ENCODE data around the gene PLD6. TPM values are rescaled to one million over a fixed set of nuclear protein-coding genes. Genes with fewer than 3 reads are reported as not detected.

The PLD6 gene
- total RNA-seq, 1 experiment from 2014 or later = 11.6 TPM

GRCh38 chr17:17157041-17157440, 49.1 kb downstream of the PLD6 start:
- Histone ChIP-seq H3K27me3 (ENCODE audit: low read length) (no peaks in the 10 kb centered on the region), H3K4me3 (ENCODE audit: low read length) (no peak overlapping the region), H3K4me2 (ENCODE audit: low read length) (no peak overlapping the region), H3K36me3 (ENCODE audit: low read depth, low read length) (peaks cover 91% of the 10 kb centered on the region), H4K20me1 (ENCODE audit: low read length) (no peaks in the 10 kb centered on the region), H2AFZ (ENCODE audit: low read length) (no peak overlapping the region), H3K9ac (ENCODE audit: low read length) (no peak overlapping the region), H3K9me2 (replicated peaks; ENCODE audit: low read length) (no peaks in the 10 kb centered on the region), H3F3A (ENCODE audit: low read length, unreplicated experiment) (peaks cover 15% of the 10 kb centered on the region), H3K4me1 (ENCODE audit: insufficient read depth, low read length) (peaks cover 50% of the 10 kb centered on the region), H3K27ac (ENCODE audit: low read length) (peak overlapping the region; percentile 97), H3K79me2 (ENCODE audit: low read length) (peaks cover 58% of the 10 kb centered on the region), H3K9me3 (ENCODE audit: low read length) (no peaks in the 10 kb centered on the region)
- intact Hi-C loops (cut with micrococcal nuclease) = loop anchor here (10.0 kb wide), 1 partner anchor 152 kb away; no protein-coding TSS in a partner anchor
- no peak for ATAC-seq
- no TSS peak for BruUV-seq (replicated peaks)
- no peak for DNase-seq
- TF ChIP-seq, protein P1, sequence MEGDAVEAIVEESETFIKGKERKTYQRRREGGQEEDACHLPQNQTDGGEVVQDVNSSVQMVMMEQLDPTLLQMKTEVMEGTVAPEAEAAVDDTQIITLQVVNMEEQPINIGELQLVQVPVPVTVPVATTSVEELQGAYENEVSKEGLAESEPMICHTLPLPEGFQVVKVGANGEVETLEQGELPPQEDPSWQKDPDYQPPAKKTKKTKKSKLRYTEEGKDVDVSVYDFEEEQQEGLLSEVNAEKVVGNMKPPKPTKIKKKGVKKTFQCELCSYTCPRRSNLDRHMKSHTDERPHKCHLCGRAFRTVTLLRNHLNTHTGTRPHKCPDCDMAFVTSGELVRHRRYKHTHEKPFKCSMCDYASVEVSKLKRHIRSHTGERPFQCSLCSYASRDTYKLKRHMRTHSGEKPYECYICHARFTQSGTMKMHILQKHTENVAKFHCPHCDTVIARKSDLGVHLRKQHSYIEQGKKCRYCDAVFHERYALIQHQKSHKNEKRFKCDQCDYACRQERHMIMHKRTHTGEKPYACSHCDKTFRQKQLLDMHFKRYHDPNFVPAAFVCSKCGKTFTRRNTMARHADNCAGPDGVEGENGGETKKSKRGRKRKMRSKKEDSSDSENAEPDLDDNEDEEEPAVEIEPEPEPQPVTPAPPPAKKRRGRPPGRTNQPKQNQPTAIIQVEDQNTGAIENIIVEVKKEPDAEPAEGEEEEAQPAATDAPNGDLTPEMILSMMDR (conservative IDR thresholded peaks at IDR 0.05; ENCODE audit: low read depth, low read length) = no peak
- TF ChIP-seq EZH2phosphoT487 (IDR thresholded peaks at IDR 0.05; ENCODE audit: borderline replicate concordance, low read length) (no peak), EZH2 (IDR thresholded peaks at IDR 0.05; ENCODE audit: low read length, unreplicated experiment) (no peak)
- POLR2A ChIA-PET (ENCODE audit: unreplicated experiment) = no interaction called here
- CTCF ChIA-PET = no interaction called here

DNA sequence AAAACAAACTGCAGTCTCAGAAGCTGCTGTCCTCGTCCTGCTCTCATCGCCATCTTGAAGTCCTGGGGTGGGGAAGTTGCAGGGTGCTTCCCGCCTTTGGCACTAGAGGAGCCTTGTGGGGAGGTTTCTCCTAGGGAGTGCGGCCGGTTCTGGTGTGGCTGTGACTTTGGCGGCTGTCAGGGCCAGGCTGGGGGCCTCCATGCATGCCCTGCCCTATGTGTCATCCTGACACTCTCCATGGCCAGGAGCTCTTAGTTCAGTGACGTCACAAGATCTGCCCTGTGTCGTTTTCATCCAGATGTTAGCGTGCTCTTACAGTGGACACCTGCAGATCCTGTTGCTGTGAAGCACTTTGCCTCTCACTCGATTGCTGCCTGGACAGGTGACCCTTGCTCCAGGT, 49.6 kb downstream of the PLD6 start:
- Histone ChIP-seq H3K9me3 (ENCODE audit: low read length) (no peaks in the 10 kb centered on the region), H3K9me2 (replicated peaks; ENCODE audit: low read length) (no peaks in the 10 kb centered on the region), H3K4me1 (ENCODE audit: insufficient read depth, low read length) (peaks cover 55% of the 10 kb centered on the region), H3K27ac (ENCODE audit: low read length) (peak overlapping the region; percentile 97), H3K9ac (ENCODE audit: low read length) (no peak overlapping the region), H3F3A (ENCODE audit: low read length, unreplicated experiment) (peaks cover 18% of the 10 kb centered on the region), H3K36me3 (ENCODE audit: low read depth, low read length) (peaks cover 89% of the 10 kb centered on the region), H3K4me2 (ENCODE audit: low read length) (peak overlapping the region; percentile 33; the same call in 1 of the 2 replicates), H4K20me1 (ENCODE audit: low read length) (no peaks in the 10 kb centered on the region), H3K4me3 (ENCODE audit: low read length) (no peak overlapping the region), H3K79me2 (ENCODE audit: low read length) (peaks cover 53% of the 10 kb centered on the region), H2AFZ (ENCODE audit: low read length) (no peak overlapping the region), H3K27me3 (ENCODE audit: low read length) (no peaks in the 10 kb centered on the region)
- ATAC-seq (no peak), DNase-seq (no peak)
- POLR2A ChIA-PET (ENCODE audit: unreplicated experiment) = no interaction called here
- CTCF ChIA-PET = no interaction called here
- intact Hi-C loops (cut with micrococcal nuclease) = loop anchor here (10.0 kb wide), 1 partner anchor 152 kb away; no protein-coding TSS in a partner anchor
- TF ChIP-seq EZH2 (IDR thresholded peaks at IDR 0.05; ENCODE audit: low read length, unreplicated experiment) (no peak), EZH2phosphoT487 (IDR thresholded peaks at IDR 0.05; ENCODE audit: borderline replicate concordance, low read length) (no peak)
- TF ChIP-seq, protein P1 (conservative IDR thresholded peaks at IDR 0.05; ENCODE audit: low read depth, low read length) = no peak
- BruUV-seq (replicated peaks) = no TSS peak

- H2AFZ ChIP-seq (ENCODE audit: low read length) = no peak overlapping the region
- H3K4me3 ChIP-seq (ENCODE audit: low read length) = no peak overlapping the region
- peak overlapping the region; percentile 97 for H3K27ac ChIP-seq (ENCODE audit: low read length)
- ATAC-seq (peak; percentile 25), DNase-seq (peak; percentile 83)
- H3K27me3 ChIP-seq (ENCODE audit: low read length) = no peaks in the 10 kb centered on the region
- H3K4me1 ChIP-seq (ENCODE audit: insufficient read depth, low read length) = peaks cover 59% of the 10 kb centered on the region
- H3K36me3 ChIP-seq (ENCODE audit: low read depth, low read length) = peaks cover 87% of the 10 kb centered on the region
- CTCF ChIA-PET = no interaction called here
- TF ChIP-seq EZH2phosphoT487 (IDR thresholded peaks at IDR 0.05; ENCODE audit: borderline replicate concordance, low read length) (no peak), EZH2 (IDR thresholded peaks at IDR 0.05; ENCODE audit: low read length, unreplicated experiment) (no peak)
- TF ChIP-seq, protein P1 (conservative IDR thresholded peaks at IDR 0.05; ENCODE audit: low read depth, low read length) = no peak
- peak overlapping the region; percentile 33; the same call in 1 of the 2 replicates for H3K4me2 ChIP-seq (ENCODE audit: low read length)
- H4K20me1 ChIP-seq (ENCODE audit: low read length) = no peaks in the 10 kb centered on the region
- H3K9ac ChIP-seq (ENCODE audit: low read length) = no peak overlapping the region
- H3K9me2 ChIP-seq (replicated peaks; ENCODE audit: low read length) = no peaks in the 10 kb centered on the region
- peaks cover 21% of the 10 kb centered on the region for H3F3A ChIP-seq (ENCODE audit: low read length, unreplicated experiment)
- intact Hi-C loops (cut with micrococcal nuclease) = loop anchor here (10.0 kb wide), 1 partner anchor 151 kb away; no protein-coding TSS in a partner anchor
- BruUV-seq (replicated peaks) = no TSS peak
- H3K9me3 ChIP-seq (ENCODE audit: low read length) = no peaks in the 10 kb centered on the region
- POLR2A ChIA-PET (ENCODE audit: unreplicated experiment) = no interaction called here
- peaks cover 53% of the 10 kb centered on the region for H3K79me2 ChIP-seq (ENCODE audit: low read length)
Measured at GRCh38 chr17:17156107-17156506, 50.0 kb downstream of the PLD6 start.

All from PC-3 (cell line).